B cell (primary cell): ENCODE data around the gene BCO1. TPM values are rescaled to one million over a fixed set of nuclear protein-coding genes. Genes with fewer than 3 reads are reported as not detected.

Experiments used
- ATAC-seq: fragments of 200-7000 bp; cut with Tn5 transposase; one replicate; pipeline ENCODE4 v1.10.0; 2021; ENCODE audit warnings: low read depth, mild to moderate bottlenecking, moderate number of reproducible peaks, moderate library complexity
- CTCF ChIA-PET: fragments of 350-600 bp; sonication (Branson Sonifier 250); formaldehyde crosslinking; loops from one replicate; lab custom pipeline; 2021; ENCODE audit warnings: antibody characterized with exemption, inconsistent platforms; lab: Charles Lee
- POLR2A ChIA-PET: fragments of 350-600 bp; sonication (Branson Sonifier 250); formaldehyde crosslinking; loops from one replicate; lab custom pipeline; 2021; ENCODE audit warnings: antibody characterized with exemption; lab: Charles Lee
- DNase-seq: peaks from one replicate; pipeline ENCODE4 v3.0.0; 2013
- H2AFZ ChIP-seq: 2 replicates; pipeline ENCODE4 v1.6.1; 2012; ENCODE audit warnings: mild to moderate bottlenecking, low read depth, low read length; ENCODE audit not compliant: insufficient read depth, poor library complexity, severe bottlenecking
- H3K27ac ChIP-seq, 2 donors: 1 replicate in 1 of 2; 2 replicates in 1 of 2; pipeline ENCODE4 v1.5.1; 2012 to 2013; ENCODE audit warnings: low read length in 2 of 2, mild to moderate bottlenecking in 2 of 2, moderate library complexity in 1 of 2
- H3K27me3 ChIP-seq, 4 experiments: fragments of 200-600 bp in 1 of 4; sonication (generic) in 1 of 4; replicated peaks in 1 of 4; 1 replicate in 2 of 4; 2 replicates in 2 of 4; pipeline versions ENCODE4 v1.6.1 to v1.7.0; 2013 to 2016; ENCODE audit warnings: low read length in 3 of 4, mild to moderate bottlenecking in 2 of 4, mixed read lengths in 1 of 4, moderate library complexity in 1 of 4; ENCODE audit not compliant: insufficient read depth in 4 of 4, control insufficient read depth in 3 of 4; ENCODE audit errors: control extremely low read depth in 1 of 4
- H3K36me3 ChIP-seq, 2 experiments: replicated peaks in 1 of 2; 1 replicate in 1 of 2; 2 replicates in 1 of 2; pipeline versions ENCODE4 v1.6.1 to v1.7.1; 2013; ENCODE audit warnings: low read length in 1 of 2; ENCODE audit not compliant: insufficient read depth in 2 of 2, control insufficient read depth in 1 of 2; ENCODE audit errors: control extremely low read depth in 1 of 2, extremely low read depth in 1 of 2
- H3K4me1 ChIP-seq, 2 donors: fragments of 200-600 bp in 1 of 2; sonication (generic) in 1 of 2; 1 replicate in 1 of 2; 2 replicates in 1 of 2; pipeline versions ENCODE4 v1.5.1 to v1.6.1; 2013 to 2017; ENCODE audit warnings: low read length in 2 of 2; ENCODE audit not compliant: control insufficient read depth in 2 of 2, insufficient read depth in 2 of 2
- H3K4me2 ChIP-seq: replicated peaks from 2 replicates; pipeline ENCODE3; 2012; ENCODE audit warnings: mild to moderate bottlenecking, low read depth, low read length; ENCODE audit not compliant: poor library complexity, severe bottlenecking
- H3K4me3 ChIP-seq, 5 experiments: fragments of 200-600 bp in 1 of 5; sonication (generic) in 1 of 5; 1 replicate in 3 of 5; 2 replicates in 2 of 5; pipeline versions ENCODE4 v1.5.1 to v1.7.0; 2011 to 2016; ENCODE audit warnings: low read length in 4 of 5, mild to moderate bottlenecking in 4 of 5, low read depth in 2 of 5, control low read depth in 1 of 5, moderate library complexity in 1 of 5; ENCODE audit not compliant: insufficient read depth in 1 of 5; ENCODE audit errors: control extremely low read depth in 1 of 5, extremely low read depth in 1 of 5
- H3K79me2 ChIP-seq: fragments of 200-600 bp; sonication (generic); one replicate; pipeline ENCODE4 v1.6.0; 2016; ENCODE audit warnings: low read length; ENCODE audit not compliant: control insufficient read depth, insufficient read depth
- H3K9ac ChIP-seq: fragments of 200-600 bp; sonication (generic); 2 replicates; pipeline ENCODE4 v1.6.1; 2017; ENCODE audit warnings: mild to moderate bottlenecking, low read length, moderate library complexity
- H3K9me3 ChIP-seq, 3 donors: one replicate each; pipeline versions ENCODE4 v1.6.1 to v1.7.1; 2013; ENCODE audit warnings: low read length in 2 of 3; ENCODE audit not compliant: control insufficient read depth in 2 of 3, insufficient read depth in 1 of 3; ENCODE audit errors: control extremely low read depth in 1 of 3
- H4K20me1 ChIP-seq: 2 replicates; pipeline ENCODE4 v1.6.0; 2012; ENCODE audit warnings: mild to moderate bottlenecking, low read length; ENCODE audit not compliant: insufficient read depth, control insufficient read depth, poor library complexity, severe bottlenecking
- H3K27ac Mint-ChIP-seq: one replicate; pipeline ENCODE4 v1.8.0; 2021; ENCODE audit warnings: mixed read lengths
- H3K27me3 Mint-ChIP-seq: one replicate; pipeline ENCODE4 v1.8.0; 2021; ENCODE audit warnings: mixed read lengths
- H3K4me1 Mint-ChIP-seq: one replicate; pipeline ENCODE4 v1.8.0; 2021; ENCODE audit warnings: mixed read lengths
- H3K4me3 Mint-ChIP-seq: one replicate; pipeline ENCODE4 v1.8.0; 2021; ENCODE audit warnings: mixed read lengths
- H3K9me3 Mint-ChIP-seq: one replicate; pipeline ENCODE4 v1.8.0; 2022; ENCODE audit warnings: mixed read lengths; ENCODE audit not compliant: insufficient read depth
- EZH2 ChIP-seq: IDR thresholded peaks from 2 replicates; pipeline ENCODE4 v1.6.1; 2012; ENCODE audit warnings: borderline replicate concordance, low read depth, mild to moderate bottlenecking, moderate library complexity, low read length; ENCODE audit not compliant: insufficient read depth, poor library complexity, severe bottlenecking
- WGBS: methylation state at CpG from one replicate; pipeline ENCODE4 v1.1.5; 2013; ENCODE audit warnings: missing lambda C conversion rate; ENCODE audit not compliant: insufficient coverage; 5-methylcytosine and 5-hydroxymethylcytosine counted together
- intact Hi-C: fragments of 100-400 bp; cut with micrococcal nuclease; formaldehyde crosslinking; loops from one replicate; pipeline ENCODE4 v1.10.0; 2022
- polyA plus RNA-seq: library from polyadenylated mRNA; depleted of rRNA; stranded (reverse); fragments of >200 nt; gene quantifications from 2 replicates; pipeline ENCODE4 v1.2.3, GENCODE V29; 2012
- total RNA-seq, 2 donors: library from RNA; stranded (reverse); fragments of 120-200 nt in 1 of 2; gene quantifications; 1 replicate in 1 of 2; 2 replicates in 1 of 2; pipeline versions ENCODE4 v1.2.3 to v1.2.4, GENCODE V29; 2013 to 2022
- TF ChIP-seq, protein P1 (sequence below): fragments of 200-600 bp; IDR thresholded peaks from one replicate; pipeline ENCODE4 v1.8.0; 2022; ENCODE audit warnings: antibody characterized with exemption, mild to moderate bottlenecking

BCO1 gene
- total and polyA plus RNA-seq, 2 donors (not counting 1 experiment from before 2014, with no cell fraction given): not detected

DNA sequence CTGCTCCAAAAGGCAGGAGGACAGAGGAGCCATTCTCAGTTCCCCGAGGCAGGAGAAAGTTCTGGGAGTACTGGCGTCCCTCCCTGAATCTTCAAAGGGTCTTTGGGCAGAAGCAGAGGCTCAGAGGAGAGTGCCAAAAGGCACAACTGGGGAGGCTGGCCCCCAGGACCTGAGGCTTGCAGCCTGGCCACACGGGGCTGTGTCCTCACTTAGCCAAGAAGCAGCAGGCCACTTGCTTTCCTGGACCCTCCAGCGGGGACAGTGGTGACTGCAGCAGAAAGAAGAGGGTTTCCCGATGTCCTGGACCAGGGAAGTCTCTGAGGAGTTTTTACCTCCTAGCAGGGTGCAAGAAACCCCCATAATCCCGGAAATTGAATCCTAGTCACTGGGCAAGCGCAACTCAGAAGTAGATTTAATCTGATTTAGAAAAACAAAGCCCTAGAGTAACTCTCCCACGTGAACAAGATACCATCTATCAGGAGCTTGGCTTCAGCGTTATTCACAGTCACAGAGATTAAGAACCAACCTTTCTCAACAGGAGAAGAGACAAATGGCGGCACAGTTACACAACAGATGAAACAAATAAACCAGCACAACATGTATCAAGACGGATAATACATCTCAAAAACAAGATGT is 25.5 kb upstream of the BCO1 start:
- H3K9ac ChIP-seq: no peak overlapping the region
- Mint-ChIP-seq H3K27ac (no peak overlapping the region), H3K4me3 (no peak overlapping the region), H3K4me1 (no peaks in the 10 kb centered on the region), H3K9me3 (no peaks in the 10 kb centered on the region), H3K27me3 (peaks cover 22% of the 10 kb centered on the region)
- no peaks in the 10 kb centered on the region for H3K79me2 ChIP-seq
- no peaks in the 10 kb centered on the region for H4K20me1 ChIP-seq
- H3K4me2 ChIP-seq: no peak overlapping the region
- H2AFZ ChIP-seq: no peak overlapping the region
- ChIA-PET POLR2A (no interaction called here), CTCF (no interaction called here)
- no peaks in the 10 kb centered on the region for H3K4me1 ChIP-seq
- WGBS: 75% methylated on average over 9 of the region's 11 CpGs
- peaks cover 0 to 5% (median 0%) of the 10 kb centered on the region in 4 experiments for H3K27me3 ChIP-seq
- H3K4me3 ChIP-seq: no peak overlapping the region
- intact Hi-C loops: no loop called here
- H3K9me3 ChIP-seq: no peaks in the 10 kb centered on the region
- no peak for DNase-seq
- no peaks in the 10 kb centered on the region for H3K36me3 ChIP-seq
- ATAC-seq: no peak
- no peak overlapping the region for H3K27ac ChIP-seq
- TF ChIP-seq EZH2: no peak
- TF ChIP-seq, protein P1, sequence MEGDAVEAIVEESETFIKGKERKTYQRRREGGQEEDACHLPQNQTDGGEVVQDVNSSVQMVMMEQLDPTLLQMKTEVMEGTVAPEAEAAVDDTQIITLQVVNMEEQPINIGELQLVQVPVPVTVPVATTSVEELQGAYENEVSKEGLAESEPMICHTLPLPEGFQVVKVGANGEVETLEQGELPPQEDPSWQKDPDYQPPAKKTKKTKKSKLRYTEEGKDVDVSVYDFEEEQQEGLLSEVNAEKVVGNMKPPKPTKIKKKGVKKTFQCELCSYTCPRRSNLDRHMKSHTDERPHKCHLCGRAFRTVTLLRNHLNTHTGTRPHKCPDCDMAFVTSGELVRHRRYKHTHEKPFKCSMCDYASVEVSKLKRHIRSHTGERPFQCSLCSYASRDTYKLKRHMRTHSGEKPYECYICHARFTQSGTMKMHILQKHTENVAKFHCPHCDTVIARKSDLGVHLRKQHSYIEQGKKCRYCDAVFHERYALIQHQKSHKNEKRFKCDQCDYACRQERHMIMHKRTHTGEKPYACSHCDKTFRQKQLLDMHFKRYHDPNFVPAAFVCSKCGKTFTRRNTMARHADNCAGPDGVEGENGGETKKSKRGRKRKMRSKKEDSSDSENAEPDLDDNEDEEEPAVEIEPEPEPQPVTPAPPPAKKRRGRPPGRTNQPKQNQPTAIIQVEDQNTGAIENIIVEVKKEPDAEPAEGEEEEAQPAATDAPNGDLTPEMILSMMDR: no peak

DNA sequence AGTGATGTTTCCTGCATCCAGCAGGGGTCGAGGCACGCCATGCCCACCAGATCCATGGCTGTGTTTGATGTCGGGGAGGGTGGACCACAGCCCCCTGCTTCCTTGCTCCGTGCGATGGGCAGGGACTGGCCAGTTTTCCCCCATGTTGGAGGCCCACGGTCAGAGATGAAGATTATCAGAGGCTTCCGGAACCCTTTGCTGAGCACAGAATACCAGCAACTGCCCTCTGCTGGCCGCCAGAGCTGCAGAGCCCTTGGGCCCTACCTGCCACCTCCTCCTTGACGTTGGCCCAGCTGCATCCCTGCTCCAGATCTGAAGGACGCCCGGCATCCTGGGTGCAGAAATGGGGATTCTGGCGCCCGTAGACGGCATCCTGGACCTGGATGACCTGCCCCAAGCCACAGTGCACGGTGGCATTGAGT is 23.7 kb upstream of the BCO1 start:
- POLR2A ChIA-PET: no interaction called here
- Histone ChIP-seq H3K27me3 (peaks cover 0 to 5% (median 0%) of the 10 kb centered on the region in 4 experiments), H3K9ac (no peak overlapping the region), H3K27ac (no peak overlapping the region), H3K4me2 (no peak overlapping the region), H3K36me3 (no peaks in the 10 kb centered on the region), H2AFZ (no peak overlapping the region), H4K20me1 (no peaks in the 10 kb centered on the region), H3K9me3 (no peaks in the 10 kb centered on the region), H3K4me1 (no peaks in the 10 kb centered on the region), H3K79me2 (no peaks in the 10 kb centered on the region), H3K4me3 (no peak overlapping the region)
- no peak for TF ChIP-seq EZH2
- TF ChIP-seq, protein P1: no peak
- CTCF ChIA-PET: no interaction called here
- no peak overlapping the region for H3K4me3 Mint-ChIP-seq
- WGBS: 68% methylated on average over 15 of the region's 15 CpGs
- no peaks in the 10 kb centered on the region for H3K9me3 Mint-ChIP-seq
- no peaks in the 10 kb centered on the region for H3K4me1 Mint-ChIP-seq
- H3K27ac Mint-ChIP-seq: no peak overlapping the region
- DNase-seq (no peak), ATAC-seq (no peak)
- H3K27me3 Mint-ChIP-seq: peaks cover 16% of the 10 kb centered on the region
- intact Hi-C loops: no loop called here
